Stimulated activated CD8-positive, alpha-beta memory T cell treated with anti-CD3 and anti-CD28 coated beads, Interleukin-15, amount 100 ng/mL, for 48 hours (primary cell): ENCODE results near the gene MT1E.
"Not testable (repeated sequence)": the region's sequence is repeated elsewhere in the genome, so short reads cannot be mapped to it uniquely, and the experiment has no call there.

Experiments used
- DNase-seq, 2 donors: peaks; one replicate each; pipeline ENCODE4 v3.0.0-alpha.2; 2020; ENCODE audit warnings: low read depth in 2 of 2

The MT1E gene

GRCh38 chr16:56625140-56625942 lies at the start of gene MT1E:
Gene MT1E, plus strand, starts transcription at chr16:56625781. Its CDS starts 71 bp downstream, at chr16:56625852.
- DNase-seq, result peak; percentile 76 to 78

DNA sequence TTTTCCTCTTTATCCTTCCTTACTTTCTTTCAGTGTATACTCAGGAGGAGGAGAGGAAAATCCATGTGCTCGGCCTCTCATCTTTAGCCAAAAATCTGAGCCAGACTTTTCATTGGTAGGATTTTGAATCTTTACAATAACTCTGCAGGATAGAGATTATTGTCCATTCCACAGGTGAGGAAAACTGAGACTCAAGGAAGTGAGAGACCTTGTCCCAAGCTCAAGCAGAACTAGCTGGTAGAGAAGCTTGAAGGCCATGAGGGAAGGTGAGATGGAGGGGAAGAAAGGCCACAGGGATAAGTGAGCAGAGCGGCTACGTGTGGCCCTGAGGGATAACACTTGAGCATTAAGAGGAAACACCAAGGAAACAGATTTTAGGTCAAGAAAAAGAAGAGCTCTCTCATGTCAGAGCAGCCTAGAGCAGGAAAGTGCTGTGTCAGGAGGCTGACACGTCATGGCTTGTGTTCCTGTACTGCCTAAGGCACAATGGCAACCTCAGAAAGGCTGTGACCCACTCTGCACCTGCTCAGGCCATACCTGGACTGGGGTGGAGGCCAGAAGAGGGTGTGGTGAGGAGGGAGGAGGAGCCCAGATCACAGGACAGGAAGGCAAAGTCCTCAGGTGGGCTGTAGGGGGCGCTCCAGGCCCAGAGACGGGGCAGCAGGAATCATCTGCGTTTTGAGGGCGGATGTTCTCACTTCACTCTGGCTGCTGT lies 48.8 kb upstream of the MT1E start:
- DNase-seq, result peak; percentile 63 to 71

- no peak for DNase-seq
These were observed 48.3 kb upstream of the MT1E start for GRCh38 chr16:56577300-56577625.

DNA sequence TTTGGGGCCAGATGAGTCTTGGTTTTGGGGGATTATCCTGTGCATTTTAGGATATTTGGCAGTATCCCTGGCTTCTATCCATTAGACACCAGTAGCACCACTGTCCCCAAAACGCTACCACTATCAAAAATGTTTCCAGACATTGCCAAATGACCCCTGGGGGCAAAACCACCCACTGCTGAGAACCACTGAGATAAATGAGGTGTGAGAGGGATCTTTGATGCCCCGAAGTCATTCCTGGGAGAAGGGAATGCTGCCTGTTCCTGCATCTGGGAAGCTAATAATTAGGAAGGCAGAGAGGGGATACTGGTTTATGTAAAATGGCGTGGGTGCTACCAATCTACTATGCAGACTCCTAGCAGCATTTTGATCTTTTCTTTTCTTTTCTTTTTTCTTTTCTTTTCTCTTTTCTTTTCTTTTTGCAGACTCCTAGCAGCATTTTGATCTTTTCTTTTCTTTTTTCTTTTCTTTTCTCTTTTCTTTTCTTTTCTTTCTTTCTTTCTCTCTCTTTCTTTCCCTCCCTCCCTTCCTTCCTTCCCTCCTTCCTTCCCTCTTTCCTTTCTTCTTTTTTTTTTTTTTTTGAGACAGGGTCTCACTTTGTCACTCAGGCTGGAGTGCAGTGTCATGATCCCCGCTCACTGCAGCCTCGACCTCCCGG lies 45.1 kb upstream of the MT1E start:
- no peak for DNase-seq

DNA sequence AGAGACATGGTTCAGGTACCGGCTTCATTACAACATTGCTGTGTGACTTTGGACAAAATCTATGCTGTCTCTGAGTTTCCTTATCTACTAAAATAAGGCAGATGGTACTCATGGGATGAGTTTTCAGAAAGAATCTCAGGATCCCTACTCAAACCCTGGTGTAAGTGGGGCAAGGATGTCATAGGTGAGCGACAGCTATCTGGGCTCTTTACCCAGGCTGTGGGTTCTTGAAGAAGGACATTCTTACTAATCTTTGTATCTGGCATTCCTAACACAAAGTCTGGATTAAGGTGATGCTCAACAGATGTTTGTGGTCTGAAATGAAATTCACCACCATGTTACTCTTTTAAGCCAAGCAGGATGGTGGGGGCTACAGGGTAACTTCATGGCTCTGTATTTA lies 42.7 kb upstream of the MT1E start:
- not testable (repeated sequence) for DNase-seq

DNA sequence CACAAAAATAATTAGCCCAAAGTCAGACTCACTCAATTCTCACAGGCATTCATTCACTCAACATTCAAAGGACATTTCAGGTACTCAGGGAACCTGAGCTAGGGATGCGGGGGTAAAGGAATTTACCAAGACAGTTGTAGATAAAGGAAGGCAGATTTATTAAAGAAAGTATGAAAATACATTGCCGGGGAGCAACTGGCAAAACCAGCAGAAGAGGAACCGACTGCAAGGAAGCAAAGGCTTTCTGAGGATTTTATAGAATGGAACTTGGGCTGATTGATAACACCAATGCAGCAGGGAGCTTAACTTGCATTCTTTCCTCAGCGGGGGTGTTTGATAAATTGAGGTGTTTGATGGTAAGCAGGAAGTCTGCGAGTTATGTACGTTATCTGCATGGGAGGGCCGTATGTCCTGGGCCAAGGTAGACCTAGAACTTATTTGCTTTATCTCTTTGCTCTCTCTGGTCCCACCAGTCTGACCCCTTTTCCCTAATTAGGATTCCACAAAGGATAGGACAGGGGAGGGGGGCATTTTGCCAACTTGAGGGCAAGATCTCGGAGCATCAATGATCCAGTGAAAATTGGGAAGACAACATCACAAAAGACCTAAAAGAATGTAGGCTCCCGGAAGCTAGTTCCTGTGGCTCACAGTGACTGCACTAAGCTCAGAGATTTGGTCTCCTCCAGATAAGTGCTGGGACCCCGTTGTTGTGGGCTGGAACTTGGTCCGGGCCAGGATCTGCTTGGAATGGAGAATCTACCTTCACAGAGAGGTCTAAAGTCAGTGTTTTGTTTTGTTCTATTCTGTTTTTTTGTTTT lies 42.0 kb upstream of the MT1E start:
- no peak for DNase-seq

GRCh38 chr16:56584276-56584675 lies 41.3 kb upstream of the MT1E start:
- DNase-seq, result no peak

- no peak for DNase-seq
These were observed 36.8 kb upstream of the MT1E start for GRCh38 chr16:56588781-56589140.

DNA sequence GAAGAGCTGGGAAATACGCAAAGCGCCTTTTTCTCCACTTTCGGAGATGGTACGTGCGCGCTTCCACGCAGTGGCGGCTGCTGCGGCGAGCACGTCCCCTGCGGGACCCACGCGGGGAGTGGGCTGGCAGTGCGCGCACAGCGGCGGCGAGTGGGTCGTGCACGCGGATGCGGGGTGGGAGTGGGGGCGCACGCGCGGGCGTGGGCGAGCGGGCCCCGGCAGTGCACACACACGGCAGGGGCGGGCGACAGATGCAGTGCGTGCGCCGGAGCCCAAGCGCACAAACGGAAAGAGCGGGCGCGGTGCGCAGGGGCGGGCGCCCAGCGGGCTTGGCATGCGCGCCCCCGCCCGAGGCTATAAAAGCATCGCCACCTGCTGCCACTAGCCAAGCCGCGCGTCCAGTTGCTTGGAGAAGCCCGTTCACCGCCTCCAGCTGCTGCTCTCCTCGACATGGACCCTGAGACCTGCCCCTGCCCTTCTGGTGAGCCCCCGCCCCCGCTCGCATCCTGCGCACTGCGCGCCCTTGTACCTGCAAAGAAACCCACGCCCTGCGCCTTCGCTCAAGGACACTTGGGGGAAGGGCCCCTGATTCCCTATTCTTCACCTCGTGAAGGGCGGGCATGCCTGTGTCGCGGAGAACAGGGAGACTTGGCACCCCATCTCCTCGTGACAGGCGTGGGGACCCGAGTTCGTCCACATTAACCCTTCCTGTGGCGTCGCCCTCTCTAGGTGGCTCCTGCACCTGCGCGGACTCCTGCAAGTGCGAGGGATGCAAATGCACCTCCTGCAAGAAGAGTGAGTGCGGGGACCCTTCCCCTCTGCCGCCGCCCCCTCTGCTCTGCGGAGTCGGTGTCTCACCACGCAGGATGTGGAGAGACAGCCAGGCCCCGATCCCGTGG lies 36.2 kb upstream of the MT1E start, which contains the start of gene MT3:
MT3 (plus strand) TSS at position 388 of the 899 bp plus-strand sequence; CDS start at position 451, 63 bp downstream.
- no peak for DNase-seq

DNA sequence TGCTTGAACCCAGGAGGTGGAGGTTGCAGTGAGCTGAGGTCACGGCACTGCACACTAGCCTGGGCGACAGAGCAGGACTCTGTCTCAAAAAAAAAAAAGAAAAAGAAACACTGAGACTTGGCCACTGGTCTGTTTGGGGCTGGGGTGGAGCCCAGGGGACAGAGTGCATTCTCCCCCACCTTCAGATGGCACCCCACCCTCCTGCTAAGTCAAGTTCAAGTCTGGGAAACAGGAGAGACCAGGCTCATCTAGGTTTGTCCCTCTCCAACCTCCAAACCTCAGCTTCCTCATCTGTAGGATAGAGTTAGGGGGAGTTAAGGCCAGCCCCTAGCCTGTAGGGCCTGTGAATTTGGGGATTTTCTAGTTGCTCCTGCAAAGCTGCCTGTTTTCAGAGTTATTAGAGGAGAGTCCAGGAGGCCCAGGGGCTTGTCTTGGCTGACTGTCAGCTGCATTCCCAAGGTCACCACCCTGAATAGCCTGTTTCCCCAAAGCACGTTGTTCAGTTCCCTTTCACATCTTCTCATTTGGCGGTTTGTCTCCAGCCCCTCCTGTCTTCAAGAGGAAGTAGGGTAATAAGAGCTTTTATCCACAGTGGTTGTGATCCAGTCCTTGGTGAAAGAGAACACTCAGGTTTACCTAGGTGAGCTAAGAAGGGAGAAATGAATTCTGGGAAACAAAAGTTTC lies 34.1 kb upstream of the MT1E start:
- DNase-seq, result no peak

DNA sequence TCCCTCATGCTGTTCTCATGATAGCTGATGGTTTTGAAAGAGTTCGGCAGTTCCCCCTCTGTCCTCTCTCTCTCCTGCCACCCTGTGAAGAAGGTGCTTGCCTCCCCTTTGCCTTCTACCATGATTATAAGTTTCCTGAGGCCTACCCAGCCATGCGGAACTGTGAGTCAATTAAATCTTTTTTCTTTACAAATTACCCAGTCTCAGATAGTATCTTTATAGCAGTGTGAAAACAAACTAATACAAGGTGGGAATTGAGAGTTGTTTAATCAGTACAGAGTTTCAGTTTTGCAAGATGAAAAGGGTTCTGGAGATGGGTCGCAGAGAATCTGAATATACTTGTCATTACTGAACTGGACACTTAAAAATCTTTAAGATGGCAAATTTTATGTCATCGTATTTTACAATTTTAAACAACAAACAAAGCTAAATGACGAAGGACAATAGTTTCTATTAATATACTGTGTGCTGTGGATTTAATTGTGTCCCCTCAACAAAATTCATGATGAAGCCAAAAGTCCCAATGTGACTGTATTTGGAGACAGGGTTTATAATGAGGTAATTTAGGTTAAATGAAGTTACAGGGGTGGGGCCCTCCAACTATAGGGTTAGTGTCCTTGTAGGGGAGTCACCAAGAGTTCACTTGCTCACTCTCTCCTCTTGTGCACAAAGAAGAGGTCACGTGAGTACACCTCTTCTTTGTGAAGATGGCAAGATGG lies 31.8 kb upstream of the MT1E start:
- no peak for DNase-seq

DNA sequence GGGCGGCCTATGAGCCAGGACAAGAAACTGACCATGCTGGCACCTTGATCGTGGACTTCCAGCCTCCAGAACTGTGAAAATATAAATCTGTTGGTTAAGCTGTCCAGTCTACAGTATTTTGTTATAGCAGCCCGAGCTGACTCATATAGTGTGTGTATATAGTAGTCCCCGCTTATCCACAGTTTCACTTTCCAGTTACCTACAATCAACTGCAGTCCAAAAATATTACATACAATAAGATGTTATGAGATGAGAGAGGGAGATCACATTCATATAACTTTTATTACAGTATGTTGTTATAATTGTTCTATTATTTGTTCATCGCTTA lies 31.3 kb upstream of the MT1E start:
- no peak for DNase-seq

GRCh38 chr16:56600398-56600999 lies 25.1 kb upstream of the MT1E start:
- no peak for DNase-seq

DNA sequence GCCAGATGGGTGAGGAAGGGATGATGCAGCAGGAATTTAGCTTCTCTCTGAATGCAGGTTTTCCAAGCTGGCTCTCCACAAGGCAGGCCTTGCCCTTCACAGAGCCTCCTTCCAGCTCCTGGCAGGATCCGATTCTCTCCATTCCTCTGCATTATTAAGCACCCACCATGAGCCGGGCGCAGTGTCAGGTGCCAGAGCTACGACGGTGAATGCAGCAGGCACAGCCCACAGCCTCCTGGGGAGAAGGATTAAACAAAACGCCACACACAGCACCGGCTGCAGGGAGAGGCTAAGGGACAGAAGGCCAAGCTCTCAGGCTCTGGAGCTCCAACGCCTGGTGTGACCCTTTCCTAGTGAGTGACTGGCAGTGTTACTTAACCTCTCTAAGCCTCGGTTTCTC lies 24.3 kb upstream of the MT1E start:
- no peak for DNase-seq

- no peak for DNase-seq
These were observed 22.0 kb upstream of the MT1E start for GRCh38 chr16:56603589-56603988.

GRCh38 chr16:56604966-56605365 lies 20.6 kb upstream of the MT1E start:
- no peak for DNase-seq

DNA sequence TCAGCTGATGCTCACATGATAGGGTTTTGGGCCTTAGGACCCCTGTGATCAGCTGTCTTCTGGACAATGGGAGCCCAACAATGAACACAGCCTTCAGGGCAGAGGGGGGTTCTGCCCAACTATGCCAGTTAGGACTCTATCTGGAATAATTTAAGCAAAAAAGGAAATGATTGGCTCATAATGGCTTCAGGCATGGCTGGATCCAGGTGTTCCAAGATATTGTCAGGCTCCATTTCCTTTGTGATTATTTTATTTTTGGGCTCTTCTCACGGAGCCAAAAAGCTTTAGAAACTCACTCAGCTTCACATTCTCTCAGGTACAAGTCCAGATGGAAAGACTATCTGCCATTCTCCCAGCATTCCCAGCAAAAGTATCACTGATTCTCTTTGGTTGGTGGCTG lies 20.1 kb upstream of the MT1E start:
- no peak for DNase-seq

DNA sequence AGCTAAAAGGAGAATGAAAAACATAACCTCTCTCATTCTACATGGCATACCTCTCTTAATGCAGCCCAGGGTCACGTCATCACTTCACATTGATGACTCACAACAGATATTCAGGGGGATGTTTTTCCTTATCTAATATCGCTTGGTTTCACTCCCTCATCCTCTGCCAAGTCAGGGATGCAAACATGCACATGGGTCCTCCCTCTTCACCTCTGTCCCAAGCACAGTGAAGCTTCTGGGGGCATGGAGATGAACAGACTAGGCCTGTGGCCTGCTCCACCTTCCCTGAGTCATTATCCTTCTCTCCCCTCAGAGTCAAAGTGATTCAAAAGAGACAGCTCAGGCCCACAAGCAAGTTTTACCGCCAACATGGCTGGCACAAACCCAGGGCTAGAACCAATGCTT lies 19.5 kb upstream of the MT1E start:
- DNase-seq, result no peak

- DNase-seq, result no peak
These were observed 19.0 kb upstream of the MT1E start for GRCh38 chr16:56606476-56607108.
